ENCODE results near the gene ENTPD6.

DNA sequence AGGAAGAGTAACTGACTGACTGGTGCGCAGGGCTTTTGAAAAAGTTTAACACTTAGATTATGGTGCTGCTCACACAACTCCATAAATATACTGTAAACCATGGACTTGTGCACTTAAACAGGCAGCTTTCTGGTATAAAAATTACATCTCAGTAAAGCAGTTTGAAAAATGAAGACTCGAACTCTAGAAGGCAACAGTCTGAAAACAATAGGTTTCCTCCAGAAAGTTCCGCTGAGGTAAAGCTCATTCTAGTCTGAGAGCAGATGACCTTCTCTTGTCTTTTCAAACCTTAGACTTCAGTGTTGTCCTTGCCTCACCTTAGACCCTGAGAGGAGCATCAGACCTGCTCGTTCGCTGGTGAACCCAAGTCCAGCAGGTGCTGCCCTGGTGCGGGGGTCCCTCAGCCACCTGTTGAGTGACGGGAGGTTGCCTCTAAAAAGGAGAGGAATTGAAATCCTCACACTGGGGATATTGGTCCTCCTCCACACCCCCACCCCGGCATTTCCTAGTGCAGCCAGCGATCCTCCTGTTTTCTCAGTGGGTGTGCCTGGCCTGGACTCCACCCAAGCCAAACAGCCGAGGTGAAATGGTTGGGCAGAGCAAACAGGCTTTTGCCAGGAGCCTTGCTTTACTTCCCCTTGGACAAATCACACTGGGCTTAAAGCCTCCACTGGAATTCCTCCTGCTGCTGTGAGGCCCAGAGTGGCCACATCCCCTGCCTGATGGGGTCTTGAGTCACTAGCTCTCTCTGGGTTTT is 37.7 kb downstream of the ENTPD6 start:
- TF ChIP-seq CTCF (IDR thresholded peaks at IDR 0.05) (no peak), POLR2A (IDR thresholded peaks at IDR 0.05) (peak; percentile 44), EP300 (IDR thresholded peaks at IDR 0.05; ENCODE audit: low read depth) (no peak), POLR2AphosphoS5 (IDR thresholded peaks at IDR 0.05) (peak in 2 of 3 donors; percentile 55 to 67)

Measured in transverse colon (tissue), 4 donors.